ENCODE results near the gene MAP3K8. TPM values are rescaled to one million over a fixed set of nuclear protein-coding genes. Genes with fewer than 3 reads are reported as not detected.

MAP3K8 gene
- total and polyA plus RNA-seq, 9 of the 15 experiments (the other 6 are each of a cell fraction or from before 2014, with no cell fraction given): 6.9 to 23.6 (median 13.6) TPM

- no peak for TF ChIP-seq MEF2A (IDR thresholded peaks at IDR 0.05; ENCODE audit: control insufficient read depth, low read depth, low read length)
- TF ChIP-seq ZBTB7A (IDR thresholded peaks at IDR 0.05; ENCODE audit: borderline replicate concordance, control insufficient read depth, low read depth, low read length): peak; percentile 66; the same call in 1 of the 2 replicates
- peak; percentile 41; the same call in 1 of the 2 replicates for TF ChIP-seq AFF4 (CRISPR knock-in tag; IDR thresholded peaks at IDR 0.05)
- no peak for TF ChIP-seq SMAD1 (IDR thresholded peaks at IDR 0.05; ENCODE audit: low read depth, low read length, partially characterized antibody)
- peak; percentile 47; the same call in 1 of the 2 replicates for TF ChIP-seq TRIM28 (IDR thresholded peaks at IDR 0.05)
- no peak for TF ChIP-seq ZNF143 (CRISPR knock-in tag; IDR thresholded peaks at IDR 0.05)
- TF ChIP-seq NELFE (IDR thresholded peaks at IDR 0.05; ENCODE audit: insufficient read depth, insufficient read length): no peak
- no peak for TF ChIP-seq ZBTB17 (CRISPR knock-in tag; IDR thresholded peaks at IDR 0.05)
- peak; percentile 57; the same call in 1 of the 2 replicates for TF ChIP-seq XRCC5 (IDR thresholded peaks at IDR 0.05; ENCODE audit: low read depth, low read length)
- no peak for TF ChIP-seq CCAR2 (IDR thresholded peaks at IDR 0.05; ENCODE audit: low read depth, low read length)
- TF ChIP-seq ZNF253 (CRISPR knock-in tag; conservative IDR thresholded peaks at IDR 0.05): no peak
- no peak for TF ChIP-seq RBBP5 (IDR thresholded peaks at IDR 0.05; ENCODE audit: borderline replicate concordance, insufficient read depth, low read length, poor library complexity, severe bottlenecking)
Measured at GRCh38 chr10:30437031-30437841, 3.3 kb downstream of the MAP3K8 start (continued).
